Mesodermal cell (in vitro differentiated cells): ENCODE measurements around the gene FMN1.

ENCODE experiments used
- H3K27ac ChIP-seq: 2 replicates; pipeline ENCODE4 v1.7.0; 2013; ENCODE audit warnings: mild to moderate bottlenecking, low read depth, low read length, moderate library complexity; ENCODE audit not compliant: severe bottlenecking
- H3K36me3 ChIP-seq: 2 replicates; pipeline ENCODE4 v1.7.1; 2013; ENCODE audit warnings: mild to moderate bottlenecking, low read length, moderate library complexity; ENCODE audit not compliant: control insufficient read depth, insufficient read depth
- H3K4me1 ChIP-seq: one replicate; pipeline ENCODE4 v1.7.1; 2013; ENCODE audit warnings: mild to moderate bottlenecking, low read length; ENCODE audit not compliant: insufficient read depth, control insufficient read depth, poor library complexity, severe bottlenecking
- H3K4me3 ChIP-seq: 2 replicates; pipeline ENCODE4 v1.7.0; 2013; ENCODE audit warnings: low read length, control low read depth, mild to moderate bottlenecking; ENCODE audit not compliant: insufficient read depth, poor library complexity, severe bottlenecking; ENCODE audit errors: extremely low read depth
- H3K9me3 ChIP-seq: 2 replicates; pipeline ENCODE4 v1.7.1; 2013; ENCODE audit warnings: mild to moderate bottlenecking, low read length, moderate library complexity; ENCODE audit not compliant: control insufficient read depth
- WGBS, 2 experiments: methylation state at CpG; one replicate each; pipeline ENCODE4 v1.1.5; 2013; ENCODE audit warnings: missing lambda C conversion rate in 2 of 2; ENCODE audit not compliant: insufficient coverage in 2 of 2; 5-methylcytosine and 5-hydroxymethylcytosine counted together

FMN1 gene

GRCh38 chr15:32861174-32861573, 333.3 kb downstream of the FMN1 start:
- H3K4me3 ChIP-seq: no peak overlapping the region
- peaks cover 28% of the 10 kb centered on the region for H3K4me1 ChIP-seq
- no peaks in the 10 kb centered on the region for H3K9me3 ChIP-seq
- H3K27ac ChIP-seq: no peak overlapping the region
- 83 to 98% methylated on average over 2 to 4 of the region's 5 CpGs for WGBS, 2 experiments
- H3K36me3 ChIP-seq: no peaks in the 10 kb centered on the region

GRCh38 chr15:32859996-32860395, 334.5 kb downstream of the FMN1 start:
- no peaks in the 10 kb centered on the region for H3K36me3 ChIP-seq
- 88 to 93% methylated on average over 1 to 2 of the region's 2 CpGs for WGBS, 2 experiments
- no peak overlapping the region for H3K27ac ChIP-seq

GRCh38 chr15:32859251-32859650, 335.3 kb downstream of the FMN1 start:
- 97% methylated on average over 2 to 3 of the region's 3 CpGs for WGBS, 2 experiments
- no peak overlapping the region for H3K27ac ChIP-seq

More at GRCh38 chr15:32859996-32860395, 334.5 kb downstream of the FMN1 start:
- H3K9me3 ChIP-seq: no peaks in the 10 kb centered on the region
- peaks cover 38% of the 10 kb centered on the region for H3K4me1 ChIP-seq
- H3K4me3 ChIP-seq: no peak overlapping the region

GRCh38 chr15:32857732-32858131, 336.8 kb downstream of the FMN1 start:
- Histone ChIP-seq H3K9me3 (no peaks in the 10 kb centered on the region), H3K27ac (no peak overlapping the region), H3K36me3 (no peaks in the 10 kb centered on the region), H3K4me1 (peaks cover 45% of the 10 kb centered on the region), H3K4me3 (no peak overlapping the region)
- 89 to 100% methylated on average over 1 of the region's 2 CpGs for WGBS, 2 experiments

More at GRCh38 chr15:32859251-32859650, 335.3 kb downstream of the FMN1 start:
- no peaks in the 10 kb centered on the region for H3K9me3 ChIP-seq
- peaks cover 38% of the 10 kb centered on the region for H3K4me1 ChIP-seq
- H3K36me3 ChIP-seq: no peaks in the 10 kb centered on the region
- no peak overlapping the region for H3K4me3 ChIP-seq

- 93 to 100% methylated on average over 4 of the region's 4 CpGs for WGBS, 2 experiments
- H3K4me1 ChIP-seq: peaks cover 47% of the 10 kb centered on the region
- H3K9me3 ChIP-seq: no peaks in the 10 kb centered on the region
- H3K36me3 ChIP-seq: no peaks in the 10 kb centered on the region
- no peak overlapping the region for H3K4me3 ChIP-seq
- peak overlapping the region; percentile 91 for H3K27ac ChIP-seq
These were observed 337.8 kb downstream of the FMN1 start for GRCh38 chr15:32856753-32857152.

- no peaks in the 10 kb centered on the region for H3K9me3 ChIP-seq
- H3K27ac ChIP-seq: peak overlapping the region; percentile 91
These were observed 338.6 kb downstream of the FMN1 start for GRCh38 chr15:32855942-32856341.

GRCh38 chr15:32853592-32853991, 340.9 kb downstream of the FMN1 start:
- Histone ChIP-seq H3K4me3 (no peak overlapping the region), H3K27ac (peak overlapping the region; percentile 62), H3K36me3 (no peaks in the 10 kb centered on the region), H3K4me1 (peaks cover 48% of the 10 kb centered on the region), H3K9me3 (no peaks in the 10 kb centered on the region)
- WGBS, 2 experiments: 17 to 50% methylated on average over 1 of the region's 3 CpGs

More at GRCh38 chr15:32855942-32856341, 338.6 kb downstream of the FMN1 start:
- Histone ChIP-seq H3K4me1 (peaks cover 48% of the 10 kb centered on the region), H3K4me3 (no peak overlapping the region), H3K36me3 (no peaks in the 10 kb centered on the region)

- 69 to 75% methylated on average over 2 of the region's 3 CpGs for WGBS, 2 experiments
These were observed 341.7 kb downstream of the FMN1 start for GRCh38 chr15:32852771-32853170.

GRCh38 chr15:32852017-32852416, 342.5 kb downstream of the FMN1 start:
- no peak overlapping the region for H3K27ac ChIP-seq
- 97 to 100% methylated on average over 3 of the region's 4 CpGs for WGBS, 2 experiments
- H3K9me3 ChIP-seq: no peaks in the 10 kb centered on the region
- no peak overlapping the region for H3K4me3 ChIP-seq
- no peaks in the 10 kb centered on the region for H3K36me3 ChIP-seq
- peaks cover 43% of the 10 kb centered on the region for H3K4me1 ChIP-seq

More at GRCh38 chr15:32852771-32853170, 341.7 kb downstream of the FMN1 start:
- no peak overlapping the region for H3K4me3 ChIP-seq
- no peaks in the 10 kb centered on the region for H3K9me3 ChIP-seq
- no peaks in the 10 kb centered on the region for H3K36me3 ChIP-seq
- H3K4me1 ChIP-seq: peaks cover 48% of the 10 kb centered on the region
- peak overlapping the region; percentile 62 for H3K27ac ChIP-seq

GRCh38 chr15:32851572-32851971, 342.9 kb downstream of the FMN1 start:
- H3K36me3 ChIP-seq: no peaks in the 10 kb centered on the region
- H3K9me3 ChIP-seq: no peaks in the 10 kb centered on the region
- H3K4me3 ChIP-seq: no peak overlapping the region
- H3K27ac ChIP-seq: no peak overlapping the region
- peaks cover 38% of the 10 kb centered on the region for H3K4me1 ChIP-seq
- 83% methylated on average over 1 of the region's 5 CpGs; no CpG with 5 or more reads in 1 of the 2 experiments for WGBS, 2 experiments

- Histone ChIP-seq H3K4me3 (no peak overlapping the region), H3K9me3 (no peaks in the 10 kb centered on the region), H3K36me3 (no peaks in the 10 kb centered on the region), H3K27ac (no peak overlapping the region), H3K4me1 (peaks cover 24% of the 10 kb centered on the region)
- 88 to 94% methylated on average over 4 to 7 of the region's 11 CpGs for WGBS, 2 experiments
These were observed 344.5 kb downstream of the FMN1 start for GRCh38 chr15:32849769-32850668.
